HG03342 (cell line): ENCODE data around the gene NPHP4.
"Not testable (repeated sequence)": the region's sequence is repeated elsewhere in the genome, so short reads cannot be mapped to it uniquely, and the experiment has no call there.

Experiments
- ATAC-seq: cut with Tn5 transposase; IDR thresholded peaks from one replicate; pipeline ENCODE4 v1.9.1; 2021; ENCODE audit warnings: mild to moderate bottlenecking, moderate library complexity; ENCODE audit not compliant: unreplicated experiment

NPHP4 gene

DNA sequence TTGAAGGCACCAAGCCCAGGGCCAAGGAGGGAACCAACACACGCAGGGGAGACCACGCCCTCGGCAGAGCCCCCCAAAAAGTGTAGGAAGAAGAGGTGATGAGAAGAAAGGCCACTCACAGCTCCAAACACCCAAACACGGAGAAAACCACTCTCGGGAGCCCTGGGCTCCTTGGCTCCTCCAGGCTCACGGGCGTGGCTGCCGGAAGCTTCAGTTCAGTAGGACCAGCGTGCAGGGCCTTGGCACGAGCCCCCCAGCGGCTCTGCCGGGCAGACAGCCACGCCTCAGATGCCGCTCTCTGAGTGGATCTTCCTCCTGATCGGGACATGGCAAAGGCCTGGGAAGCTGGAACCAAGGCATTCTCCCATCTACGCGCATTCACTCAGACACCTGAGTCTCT lies 94.0 kb downstream of the NPHP4 start:
- ATAC-seq = no peak

DNA sequence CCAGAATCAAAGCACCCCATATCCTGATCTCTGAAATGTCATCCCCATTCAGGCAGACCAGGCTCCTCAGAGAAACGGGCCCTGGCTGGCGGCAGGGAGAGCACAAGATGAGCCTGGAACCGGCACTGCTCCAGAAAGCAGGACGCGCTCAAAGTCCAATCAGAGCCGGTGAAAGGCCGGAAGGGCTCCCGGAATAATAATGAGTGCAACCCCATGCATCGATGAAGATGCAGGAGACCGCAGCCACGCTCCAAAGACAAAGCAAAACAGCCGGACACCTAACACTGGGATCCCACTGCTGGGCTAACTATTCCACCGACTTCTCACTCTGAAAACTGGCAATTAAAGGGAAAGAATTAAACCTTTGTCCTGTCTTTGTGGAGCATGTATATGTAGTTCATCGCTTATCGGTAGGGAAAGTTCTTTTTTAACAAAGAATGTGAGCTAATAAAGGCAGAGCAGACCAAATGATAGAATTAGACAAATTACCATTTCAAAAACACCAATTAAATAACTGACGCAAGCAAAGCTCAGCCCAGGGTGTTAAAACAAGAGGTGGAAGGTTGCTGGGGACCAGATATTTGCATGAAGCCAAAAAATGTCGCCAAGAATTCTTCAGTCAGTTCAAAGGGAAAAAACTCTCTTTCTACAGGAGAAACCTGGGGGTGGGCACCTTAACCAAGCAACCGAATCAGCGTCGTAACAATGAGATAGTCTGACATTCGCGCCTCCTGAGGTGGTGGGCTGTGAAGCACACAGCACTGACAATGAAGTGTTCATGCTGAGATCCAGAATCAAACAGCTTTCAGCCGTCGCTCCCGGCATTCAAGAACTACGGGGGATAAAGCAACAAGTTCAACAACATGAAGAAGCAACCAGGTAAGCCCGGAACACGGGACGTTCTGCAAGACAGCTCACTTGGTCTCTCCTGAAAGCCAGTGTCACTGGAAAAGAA lies 95.2 kb downstream of the NPHP4 start:
- ATAC-seq = no peak

DNA sequence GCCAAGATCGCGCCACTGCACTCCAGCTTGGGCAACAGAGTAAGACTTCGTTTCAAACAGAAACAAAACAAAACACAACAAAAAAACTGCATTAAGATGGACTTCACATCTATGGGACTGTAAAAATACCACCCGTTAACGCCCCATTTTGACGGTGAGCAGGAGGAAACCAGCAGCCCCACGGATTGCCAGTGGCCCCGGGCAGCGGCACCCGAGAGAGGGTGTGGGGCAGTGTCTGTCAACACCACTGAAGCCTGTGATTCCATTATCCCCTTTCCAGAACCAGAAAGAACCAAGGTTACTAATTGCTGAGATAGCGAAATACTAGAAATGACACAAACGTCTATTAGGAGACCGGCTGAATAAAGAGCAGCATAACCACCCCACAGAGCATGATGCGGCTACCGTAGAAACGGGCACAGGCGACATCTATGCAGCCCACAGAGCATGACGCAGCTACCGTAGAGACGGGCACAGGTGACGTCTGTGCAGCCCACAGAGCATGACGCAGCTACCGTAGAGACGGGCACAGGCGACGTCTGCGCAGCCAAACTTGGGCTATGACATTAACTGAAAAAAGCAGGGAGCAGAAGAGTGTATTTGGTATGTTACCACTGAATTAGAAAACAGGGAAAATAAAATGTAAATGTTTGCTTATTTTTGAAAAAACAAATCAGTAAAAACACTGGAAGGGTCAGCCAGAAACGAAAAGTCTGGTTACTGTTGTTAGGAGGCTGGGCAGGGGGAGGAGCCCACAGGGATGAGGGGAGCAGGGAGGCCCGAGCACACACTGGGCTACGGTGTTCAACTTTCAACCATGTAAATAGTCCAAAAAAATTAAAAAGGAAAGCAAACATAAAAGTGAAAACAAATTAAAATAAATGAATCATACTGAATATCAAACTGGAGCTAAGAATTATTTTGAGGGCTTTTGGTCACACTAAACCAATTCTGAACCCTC lies 96.5 kb downstream of the NPHP4 start:
- ATAC-seq = no peak

DNA sequence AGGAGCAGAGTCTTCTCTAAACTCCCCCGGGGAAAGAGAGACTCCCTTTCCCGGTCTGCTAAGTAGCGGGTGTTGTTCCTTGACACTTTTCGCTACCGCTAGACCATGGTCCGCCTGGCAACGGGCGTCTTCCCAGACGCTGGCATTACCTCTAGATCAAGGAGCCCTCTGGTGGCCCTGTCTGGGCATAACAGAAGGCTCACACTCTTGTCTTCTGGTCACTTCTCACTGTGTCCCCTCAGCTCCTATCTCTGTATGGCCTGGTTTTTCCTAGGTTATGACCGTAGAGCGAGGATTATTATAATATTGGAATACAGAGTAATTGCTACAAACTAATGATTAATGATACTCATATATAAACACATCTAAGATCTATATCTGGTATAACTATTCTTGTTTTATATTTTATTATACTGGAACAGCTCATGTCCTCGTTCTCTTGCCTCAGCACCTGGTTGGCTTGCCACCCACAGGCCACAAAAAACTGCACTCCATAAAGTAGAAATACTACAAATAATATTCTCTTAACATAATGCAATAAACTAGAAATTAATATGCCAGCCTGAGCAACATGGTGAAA lies 98.4 kb downstream of the NPHP4 start:
- not testable (repeated sequence) for ATAC-seq

DNA sequence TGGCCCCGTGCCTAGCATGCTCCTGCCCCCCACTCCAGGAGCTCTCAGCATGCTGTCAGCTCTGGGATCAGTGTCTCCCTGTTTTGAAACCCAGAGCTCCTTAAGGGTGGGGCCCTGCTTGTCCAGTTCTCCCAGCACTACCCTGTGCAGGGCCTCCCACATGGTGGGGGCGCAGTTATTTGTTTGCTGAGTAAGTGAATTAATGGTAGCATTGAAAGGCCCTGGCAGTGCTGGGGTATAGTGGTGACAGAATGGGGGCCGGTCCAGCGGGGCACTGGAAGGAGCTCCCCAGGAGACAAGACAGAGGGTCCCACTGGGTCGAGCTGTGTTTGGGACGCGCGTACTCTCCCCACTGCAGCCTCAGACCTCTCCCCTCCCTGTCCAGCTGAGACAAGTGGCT lies 99.9 kb downstream of the NPHP4 start:
- no peak for ATAC-seq

DNA sequence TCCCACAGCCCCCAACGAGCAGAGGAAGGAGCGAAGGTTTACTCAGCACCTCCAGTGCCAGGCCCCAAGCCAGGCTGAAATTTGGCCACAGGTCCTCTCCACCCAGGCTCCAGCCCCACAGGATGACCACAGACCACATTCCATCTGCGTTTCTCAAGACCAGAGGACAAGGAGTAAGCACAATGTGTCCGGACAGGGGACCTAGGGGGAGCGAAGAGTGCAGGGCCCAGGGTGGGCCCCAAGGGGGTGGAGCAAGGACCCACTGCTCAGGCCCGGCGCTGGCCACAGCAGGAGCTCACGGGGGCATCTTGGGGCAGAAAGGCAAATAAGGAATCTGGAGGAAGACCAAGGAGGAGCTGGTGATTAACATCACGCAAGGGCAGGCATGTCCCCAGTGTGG lies 100.5 kb downstream of the NPHP4 start:
- no peak for ATAC-seq

DNA sequence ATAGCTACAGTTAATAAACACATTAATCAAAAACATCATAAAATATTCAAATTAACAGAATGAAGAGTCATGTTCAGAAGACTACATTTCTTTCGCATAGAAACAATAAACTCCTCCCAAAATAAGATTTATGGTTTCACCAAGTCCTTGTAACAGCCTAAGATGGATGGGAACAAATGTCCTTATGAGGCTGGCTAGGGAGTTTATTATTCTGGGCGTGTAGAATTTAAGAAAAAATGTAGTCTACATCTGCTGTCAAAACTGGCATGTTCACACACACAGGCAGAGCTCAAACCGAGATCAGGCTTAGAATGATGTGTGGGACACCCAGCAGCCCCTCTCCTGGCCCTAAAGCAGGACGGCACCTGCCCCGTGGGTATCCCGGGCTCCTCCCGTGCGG lies 101.1 kb downstream of the NPHP4 start:
- ATAC-seq = no peak

DNA sequence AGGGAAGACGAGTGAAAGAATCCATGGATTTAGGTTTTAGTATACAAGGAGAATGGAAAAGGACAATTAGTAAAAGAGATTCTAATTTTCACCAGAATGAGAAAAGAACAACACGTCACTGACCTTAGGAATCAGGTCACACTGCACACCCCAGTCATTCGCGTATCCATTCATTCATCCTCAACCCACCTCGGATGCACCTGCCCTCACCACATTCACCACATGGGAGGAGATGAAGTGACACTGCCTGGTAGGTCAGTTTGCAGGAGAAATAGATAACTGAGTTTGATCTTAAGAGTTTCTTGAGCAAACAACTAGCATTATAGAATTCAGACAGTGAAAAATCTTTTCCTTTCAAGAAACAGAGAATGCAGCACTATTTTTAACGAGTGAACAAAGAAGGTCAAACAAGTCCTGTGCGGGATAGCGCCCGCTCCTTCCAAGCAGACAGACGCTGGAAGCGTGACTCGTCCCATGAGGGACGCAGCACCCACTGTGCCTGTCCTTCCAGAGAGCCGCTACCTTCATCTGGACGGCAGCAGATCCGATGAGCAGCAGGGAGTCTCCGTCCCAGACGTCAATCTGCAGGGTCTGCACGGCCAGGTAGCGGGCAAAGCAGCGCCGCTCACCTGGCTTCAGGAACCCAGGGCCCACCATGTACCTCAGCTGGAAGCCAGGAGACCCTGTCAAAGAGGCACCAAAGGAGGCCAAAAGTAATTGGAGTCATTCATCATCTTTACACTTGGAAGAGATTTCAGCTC lies 101.7 kb downstream of the NPHP4 start:
- ATAC-seq = no peak

DNA sequence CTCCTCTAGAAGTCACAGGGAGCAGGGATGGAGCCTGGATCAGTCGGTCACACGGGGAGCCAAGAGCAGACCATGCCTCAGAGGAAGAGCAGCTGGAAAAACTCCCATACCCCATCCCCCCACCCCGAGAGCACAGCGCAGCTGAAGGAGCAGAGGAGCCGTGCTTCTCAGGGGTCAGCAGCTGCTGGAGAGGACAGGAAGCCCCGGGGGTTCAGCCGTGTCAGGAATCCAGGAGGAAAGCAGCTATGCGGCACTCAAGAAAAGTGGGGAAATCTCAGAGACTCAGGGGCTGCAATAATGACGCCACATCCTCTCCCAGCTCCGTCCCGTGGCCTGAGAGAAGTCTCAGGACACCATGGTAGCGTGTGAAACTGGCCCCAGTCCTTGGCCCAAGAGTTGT lies 102.3 kb downstream of the NPHP4 start:
- no peak for ATAC-seq

DNA sequence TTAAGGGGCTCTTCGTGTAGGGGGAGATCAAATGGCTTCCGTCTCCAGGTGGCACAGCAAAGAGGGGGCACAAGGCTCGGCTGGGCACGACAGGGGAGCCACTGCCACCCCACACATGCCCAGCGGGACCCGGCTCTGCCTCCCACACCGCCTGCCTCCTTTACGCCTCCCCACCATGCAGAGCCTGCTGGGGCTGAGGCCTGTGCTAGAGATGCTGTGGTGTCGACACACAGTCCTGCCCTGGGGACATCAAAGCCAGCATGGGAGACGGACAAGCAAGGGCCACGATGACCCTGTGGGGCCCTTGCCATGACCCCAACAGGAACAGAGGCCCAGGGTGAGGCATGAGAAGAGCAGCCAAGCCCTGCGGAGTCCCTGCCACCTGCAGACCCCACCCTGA lies 102.8 kb downstream of the NPHP4 start:
- ATAC-seq = no peak

DNA sequence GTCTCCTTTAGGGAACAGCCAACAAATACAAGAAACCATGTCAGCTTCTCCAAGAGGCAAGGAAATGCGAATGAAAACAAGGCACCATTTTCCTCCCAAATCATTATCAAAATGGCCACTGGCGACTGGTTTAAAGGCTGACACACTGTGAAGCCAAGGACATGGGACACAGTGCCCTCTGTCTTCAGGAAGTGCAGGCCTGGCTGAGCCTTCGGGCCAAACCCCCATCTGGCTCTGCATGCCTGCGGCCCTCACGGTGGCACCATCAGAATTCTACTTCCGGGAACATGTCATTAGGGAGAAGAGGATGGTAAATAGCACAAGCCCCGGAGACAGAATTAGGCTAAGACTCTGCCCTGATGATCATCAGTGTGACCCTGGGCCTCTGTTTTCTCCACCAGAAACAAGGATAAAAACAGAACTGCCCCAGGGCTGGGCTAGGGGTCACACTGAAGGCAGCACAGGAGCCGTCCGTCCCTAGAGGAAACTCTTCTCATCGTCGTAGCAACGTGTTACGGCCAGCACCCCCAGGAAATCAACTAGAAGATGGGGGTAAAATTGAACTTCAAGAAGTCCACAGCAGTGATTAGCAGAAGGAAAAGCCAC lies 103.5 kb downstream of the NPHP4 start:
- no peak for ATAC-seq

DNA sequence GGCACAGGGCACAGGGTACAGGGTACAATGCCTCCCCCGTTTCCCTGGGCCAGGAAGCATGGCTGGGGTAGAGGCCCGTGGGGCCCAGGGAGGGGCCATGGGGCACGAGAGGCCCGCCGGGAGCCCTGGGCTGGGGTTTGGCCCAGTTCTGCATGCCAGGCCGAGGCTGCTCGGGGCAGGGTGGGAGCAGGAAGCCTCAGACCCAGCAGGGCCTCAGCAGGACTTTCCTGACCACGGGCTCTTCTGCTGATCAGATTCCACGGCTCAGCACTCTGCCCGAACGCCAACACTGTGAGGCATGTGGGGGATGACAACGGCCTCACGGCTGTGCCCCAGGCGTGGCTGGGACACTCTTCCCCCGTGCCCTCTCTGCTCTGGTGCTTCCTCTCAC lies 104.3 kb downstream of the NPHP4 start:
- no peak for ATAC-seq

DNA sequence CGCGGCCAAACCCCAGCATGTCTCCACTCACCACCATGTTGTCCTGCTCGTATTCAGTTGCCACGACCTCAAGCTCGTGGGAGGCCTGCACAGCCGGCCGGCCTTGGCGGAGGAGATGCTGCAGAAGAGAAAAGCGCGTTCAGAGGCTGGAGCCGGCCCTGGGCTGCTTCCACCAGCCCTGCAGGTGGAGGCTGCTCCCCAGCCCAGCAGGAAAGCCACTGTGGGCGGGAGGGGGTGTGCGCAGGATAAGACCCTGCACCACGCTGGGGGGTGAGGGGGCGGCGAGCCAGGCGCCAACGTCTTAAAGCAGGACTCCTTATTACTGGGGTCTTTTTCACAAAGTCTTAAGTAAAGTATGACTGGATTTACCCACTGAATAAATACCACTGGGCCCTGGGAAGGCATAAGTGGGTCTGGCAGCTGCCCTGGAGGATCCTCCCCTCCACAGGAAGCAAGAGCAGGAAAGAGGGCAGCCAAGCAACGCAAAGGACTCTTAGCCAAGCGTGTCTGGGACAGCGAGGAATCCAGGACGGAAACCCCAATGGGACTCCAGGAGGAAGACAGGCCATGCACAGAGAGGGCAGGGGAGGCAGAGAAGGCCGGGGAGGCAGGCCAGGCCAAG lies 104.8 kb downstream of the NPHP4 start:
- no peak for ATAC-seq

DNA sequence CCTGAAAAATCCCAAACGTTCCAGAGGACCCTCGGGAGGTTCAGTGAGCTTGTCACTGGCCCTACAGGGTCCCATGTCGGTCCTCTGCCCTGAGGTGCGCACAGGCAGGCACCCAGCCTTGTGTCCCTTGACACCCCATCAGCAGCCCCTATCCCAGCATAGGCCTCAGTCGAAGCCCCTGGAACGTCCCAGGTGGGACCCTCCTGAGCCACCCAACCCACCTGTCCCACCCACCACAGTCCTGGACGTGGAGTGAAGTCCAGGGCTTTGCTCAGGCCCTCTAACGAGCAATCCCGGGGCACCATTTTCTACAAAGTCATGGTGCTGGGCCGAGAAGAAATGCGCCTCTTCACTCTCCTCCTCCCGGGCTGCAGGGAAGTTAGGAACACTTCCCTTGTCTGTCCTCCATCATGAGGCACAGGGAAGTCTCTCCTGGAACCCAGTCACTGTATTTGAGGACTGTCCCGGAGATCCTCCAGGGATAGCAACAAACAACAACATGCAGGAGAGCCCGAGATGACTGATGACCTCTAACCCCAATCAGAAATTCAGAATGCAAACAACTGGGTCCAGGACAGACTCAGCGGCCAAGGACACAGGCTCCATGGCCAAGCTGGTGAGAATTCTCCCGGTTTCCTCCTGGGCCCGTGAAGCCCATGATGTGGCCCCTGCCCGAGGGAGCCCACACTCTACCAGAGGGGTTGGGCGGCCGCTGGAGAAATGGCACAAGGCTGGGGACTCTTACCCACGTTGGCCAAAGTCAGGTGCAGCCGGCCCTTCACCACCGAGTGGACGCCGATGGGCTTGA lies 105.5 kb downstream of the NPHP4 start:
- ATAC-seq = no peak

DNA sequence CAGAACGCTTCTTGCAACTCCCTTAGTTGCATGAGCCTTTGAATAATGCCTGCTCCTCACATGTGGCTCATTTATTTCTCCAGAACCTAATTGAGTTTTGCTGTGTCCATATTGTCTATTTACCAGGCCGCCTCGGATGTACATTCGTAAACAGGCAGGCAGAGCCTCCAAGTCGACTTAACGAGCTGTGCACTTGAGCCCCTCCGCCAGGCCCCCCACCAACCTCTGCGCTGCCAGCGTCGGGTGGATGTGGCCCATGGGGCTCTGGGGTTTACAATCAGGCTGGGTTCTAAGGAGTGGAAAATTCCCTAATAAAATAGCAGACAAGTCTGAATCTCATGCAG lies 106.1 kb downstream of the NPHP4 start:
- no peak for ATAC-seq

DNA sequence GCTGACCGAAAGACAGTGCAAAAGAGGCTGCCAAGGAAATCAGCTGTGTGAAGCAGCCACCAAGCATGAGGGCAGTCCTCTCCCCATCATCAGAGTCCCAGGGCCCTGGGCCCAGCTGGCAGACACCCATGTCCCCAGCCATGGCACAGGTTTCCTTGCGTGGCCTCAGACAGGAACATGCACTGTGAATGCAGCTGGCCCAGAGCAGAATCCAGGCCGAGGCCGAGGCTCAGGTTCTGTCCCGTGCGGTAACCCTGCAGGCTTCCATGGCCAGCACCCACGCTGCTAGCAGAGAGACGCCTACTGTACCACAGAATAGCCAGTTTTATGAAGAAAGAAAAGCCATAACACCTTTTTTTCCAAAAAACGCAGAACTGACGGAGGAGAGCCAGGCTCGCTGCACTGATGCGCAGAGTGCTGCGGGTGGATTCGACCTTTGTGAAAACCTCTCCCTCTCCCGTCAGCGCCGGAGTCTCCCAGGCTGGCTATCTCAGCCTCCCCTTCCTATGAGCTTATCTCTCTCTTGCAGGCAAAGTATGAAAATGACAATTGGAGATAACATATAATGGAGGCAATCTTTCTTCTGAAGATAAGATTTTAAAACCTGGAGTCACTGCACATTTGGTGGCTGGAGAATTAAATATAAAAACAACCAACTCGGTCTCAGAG lies 106.6 kb downstream of the NPHP4 start:
- ATAC-seq = no peak

DNA sequence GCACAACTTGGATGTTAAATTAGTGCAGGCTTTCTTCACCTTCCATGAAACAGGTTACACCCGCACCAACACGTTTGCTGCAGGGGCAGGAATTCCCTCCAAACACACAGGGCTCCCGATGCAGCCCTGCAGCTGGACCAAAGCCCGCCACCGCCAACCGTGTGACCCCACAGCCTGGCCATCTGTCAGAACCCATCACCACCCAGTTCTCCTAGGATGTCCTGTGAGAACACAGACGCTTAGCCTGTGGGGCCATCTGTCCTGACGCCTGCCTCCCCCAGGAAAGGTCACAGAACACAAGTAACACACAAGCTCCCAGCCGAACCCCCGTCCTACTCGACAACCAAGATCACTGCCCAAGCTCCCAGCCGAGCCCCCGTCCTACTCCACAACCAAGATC lies 108.1 kb downstream of the NPHP4 start:
- ATAC-seq = no peak
